Right atrium auricular region (tissue), 2 donors: ENCODE measurements around the gene COPS7A. TPM values are rescaled to one million over a fixed set of nuclear protein-coding genes. Genes with fewer than 3 reads are reported as not detected.
A peak's percentile ranks its signal among the peaks of the same experiment; 100 is the strongest.

Experiments
- DNase-seq: peaks from one replicate; pipeline ENCODE4 v3.0.0-alpha.2; 2019; ENCODE audit warnings: low spot score
- H3K27ac ChIP-seq, 2 donors: fragments of 200-600 bp; sonication (generic); 1 replicate in 1 of 2; 2 replicates in 1 of 2; pipeline ENCODE4 v1.5.1; 2016 to 2019
- H3K27me3 ChIP-seq, 2 donors: fragments of 200-600 bp; sonication (generic); one replicate each; pipeline versions ENCODE4 v1.5.1 to v1.6.0; 2017 to 2019
- H3K36me3 ChIP-seq: fragments of 200-600 bp; sonication (generic); one replicate; pipeline ENCODE4 v1.5.1; 2016
- H3K4me1 ChIP-seq, 2 donors: fragments of 200-600 bp; sonication (generic); one replicate each; pipeline versions ENCODE4 v1.5.1 to v1.6.0; 2017 to 2019
- H3K4me3 ChIP-seq, 2 donors: fragments of 200-600 bp; sonication (generic); 1 replicate in 1 of 2; 2 replicates in 1 of 2; pipeline ENCODE4 v1.5.1; 2017 to 2019; ENCODE audit warnings: mild to moderate bottlenecking in 1 of 2, moderate library complexity in 1 of 2
- H3K9me3 ChIP-seq, 2 donors: fragments of 200-600 bp; sonication (generic); one replicate each; pipeline ENCODE4 v1.5.1; 2019
- CTCF ChIP-seq, 2 donors: fragments of 200-600 bp; sonication (generic); IDR thresholded peaks; one replicate each; pipeline ENCODE4 v1.5.1; 2019; ENCODE audit warnings: antibody characterized with exemption in 2 of 2
- total RNA-seq, 2 donors: library from RNA; depleted of rRNA; stranded (reverse); fragments of >200 nt; gene quantifications; one replicate each; pipeline ENCODE4 v1.1.0, GENCODE V29; 2016

Gene COPS7A
- total RNA-seq, 2 donors from 2014 or later: 72.7 to 73.6 TPM

GRCh38 chr12:6751767-6752166 lies 27.9 kb downstream of the COPS7A start:
- DNase-seq: no peak
- Histone ChIP-seq H3K27ac (peak overlapping the region in 1 of 2 donors; percentile 99), H3K27me3 (no peaks in the 10 kb centered on the region), H3K4me1 (peaks cover 0 to 17% of the 10 kb centered on the region in 2 donors), H3K4me3 (peak overlapping the region in 1 of 2 donors; percentile 80), H3K9me3 (no peaks in the 10 kb centered on the region), H3K36me3 (peaks cover 47% of the 10 kb centered on the region)
- TF ChIP-seq CTCF (IDR thresholded peaks at IDR 0.05): no peak

- H3K27ac ChIP-seq: peak overlapping the region; percentile 98 to 99
- no peaks in the 10 kb centered on the region for H3K9me3 ChIP-seq
- TF ChIP-seq CTCF (IDR thresholded peaks at IDR 0.05): no peak
- H3K36me3 ChIP-seq: peaks cover 43% of the 10 kb centered on the region
- H3K4me3 ChIP-seq: peak overlapping the region; percentile 80 to 94
- peak; percentile 60 for DNase-seq
- H3K27me3 ChIP-seq: no peaks in the 10 kb centered on the region
- peaks cover 0 to 21% of the 10 kb centered on the region in 2 donors for H3K4me1 ChIP-seq
Observed at GRCh38 chr12:6752167-6752920, 28.5 kb downstream of the COPS7A start.

GRCh38 chr12:6752921-6753771 lies 29.3 kb downstream of the COPS7A start, which contains the start of gene MLF2:
TSS of gene MLF2 (minus strand) at chr12:6753141. CDS start at chr12:6752334, 807 bp downstream.
- no peak for TF ChIP-seq CTCF (IDR thresholded peaks at IDR 0.05)
- H3K4me1 ChIP-seq: peaks cover 0 to 21% of the 10 kb centered on the region in 2 donors
- peak within 1 kb of the TSS; percentile 80 to 94 for H3K4me3 ChIP-seq
- DNase-seq: peak; percentile 99
- H3K9me3 ChIP-seq: no peaks in the 10 kb centered on the region
- H3K27ac ChIP-seq: peak within 1 kb of the TSS; percentile 98 to 99
- H3K27me3 ChIP-seq: no peaks in the 10 kb centered on the region
- H3K36me3 ChIP-seq: peaks cover 35% of the 10 kb centered on the region

- Histone ChIP-seq H3K27me3 (no peaks in the 10 kb centered on the region), H3K9me3 (no peaks in the 10 kb centered on the region), H3K36me3 (peaks cover 28% of the 10 kb centered on the region), H3K4me1 (peaks cover 0 to 21% of the 10 kb centered on the region in 2 donors), H3K4me3 (no peak overlapping the region), H3K27ac (peak overlapping the region; percentile 98 to 99)
- no peak for DNase-seq
- peak; percentile 70 to 96 for TF ChIP-seq CTCF (IDR thresholded peaks at IDR 0.05)
Observed at GRCh38 chr12:6753772-6754356, 30.0 kb downstream of the COPS7A start.

- peaks cover 22% of the 10 kb centered on the region for H3K36me3 ChIP-seq
- H3K4me1 ChIP-seq: peaks cover 0 to 21% of the 10 kb centered on the region in 2 donors
- H3K27ac ChIP-seq: peak overlapping the region; percentile 98 to 99
- H3K9me3 ChIP-seq: no peaks in the 10 kb centered on the region
- no peak overlapping the region for H3K4me3 ChIP-seq
- TF ChIP-seq CTCF (IDR thresholded peaks at IDR 0.05): no peak
- no peaks in the 10 kb centered on the region for H3K27me3 ChIP-seq
- DNase-seq: no peak
Observed at GRCh38 chr12:6754411-6754810, 30.6 kb downstream of the COPS7A start.
